Liver (tissue), 3 donors: Measurements from ENCODE around the gene KNCN.

Source experiments
- CTCF ChIP-seq: fragments of 150-350 bp; IDR thresholded peaks from 2 replicates; pipeline ENCODE4 v1.5.1; 2017; ENCODE audit warnings: improper control_type of control experiment, low read depth, low read length; ENCODE audit not compliant: missing input control
- FOXA1 ChIP-seq: IDR thresholded peaks from 2 replicates; pipeline ENCODE4 v1.6.1; 2016; ENCODE audit warnings: antibody characterized with exemption
- SP1 ChIP-seq: IDR thresholded peaks from 2 replicates; pipeline ENCODE4 v1.6.1; 2018; ENCODE audit warnings: antibody characterized with exemption, mild to moderate bottlenecking
- TAF1 ChIP-seq: conservative IDR thresholded peaks from 2 replicates; pipeline ENCODE4 v1.6.1; 2016; ENCODE audit warnings: antibody characterized with exemption, mild to moderate bottlenecking
- TF ChIP-seq, protein P1 (sequence below): IDR thresholded peaks from 2 replicates; pipeline ENCODE4 v1.6.1; 2016; ENCODE audit warnings: antibody characterized with exemption
- donor health status: healthy.
- donor health status: healthy.

- TF ChIP-seq FOXA1 = no peak
- TF ChIP-seq TAF1 = no peak
- TF ChIP-seq, protein P1, sequence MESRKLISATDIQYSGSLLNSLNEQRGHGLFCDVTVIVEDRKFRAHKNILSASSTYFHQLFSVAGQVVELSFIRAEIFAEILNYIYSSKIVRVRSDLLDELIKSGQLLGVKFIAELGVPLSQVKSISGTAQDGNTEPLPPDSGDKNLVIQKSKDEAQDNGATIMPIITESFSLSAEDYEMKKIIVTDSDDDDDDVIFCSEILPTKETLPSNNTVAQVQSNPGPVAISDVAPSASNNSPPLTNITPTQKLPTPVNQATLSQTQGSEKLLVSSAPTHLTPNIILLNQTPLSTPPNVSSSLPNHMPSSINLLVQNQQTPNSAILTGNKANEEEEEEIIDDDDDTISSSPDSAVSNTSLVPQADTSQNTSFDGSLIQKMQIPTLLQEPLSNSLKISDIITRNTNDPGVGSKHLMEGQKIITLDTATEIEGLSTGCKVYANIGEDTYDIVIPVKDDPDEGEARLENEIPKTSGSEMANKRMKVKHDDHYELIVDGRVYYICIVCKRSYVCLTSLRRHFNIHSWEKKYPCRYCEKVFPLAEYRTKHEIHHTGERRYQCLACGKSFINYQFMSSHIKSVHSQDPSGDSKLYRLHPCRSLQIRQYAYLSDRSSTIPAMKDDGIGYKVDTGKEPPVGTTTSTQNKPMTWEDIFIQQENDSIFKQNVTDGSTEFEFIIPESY = no peak
- no peak for TF ChIP-seq CTCF
- no peak for TF ChIP-seq SP1
Observed at GRCh38 chr1:46495778-46496177, 55.7 kb downstream of the KNCN start.
